ENCODE data around the gene RET. TPM values are rescaled to one million over a fixed set of nuclear protein-coding genes. Genes with fewer than 3 reads are reported as not detected.

RET gene
- total RNA-seq, 1 experiment from 2014 or later, result not detected

GRCh38 chr10:43128331-43128730, 51.5 kb downstream of the RET start:
- Mint-ChIP-seq H3K4me3 (ENCODE audit: unreplicated experiment) (no peak overlapping the region), H3K9me3 (ENCODE audit: unreplicated experiment) (no peaks in the 10 kb centered on the region), H3K4me1 (ENCODE audit: low read depth, unreplicated experiment) (no peaks in the 10 kb centered on the region), H3K27me3 (ENCODE audit: insufficient read depth, unreplicated experiment) (peaks cover 37% of the 10 kb centered on the region), H3K36me3 (ENCODE audit: insufficient read depth, unreplicated experiment) (no peaks in the 10 kb centered on the region), H3K27ac (ENCODE audit: unreplicated experiment) (no peak overlapping the region)
- Histone ChIP-seq H3K36me3 (ENCODE audit: control insufficient read depth, insufficient read depth, low read length) (no peaks in the 10 kb centered on the region), H3K9me3 (no peaks in the 10 kb centered on the region), H3K4me3 (ENCODE audit: low read depth, low read length) (no peak overlapping the region), H3K27me3 (replicated peaks; ENCODE audit: control insufficient read depth, insufficient read depth, low read length) (peaks cover 1% of the 10 kb centered on the region; the same call in 1 of the 2 replicates), H3K4me1 (no peaks in the 10 kb centered on the region)
- DNase-seq, result no peak
- POLR2A ChIA-PET, result no interaction called here
- CTCF ChIA-PET, result interaction anchor here (0.6 kb wide), 2 partner anchors 26 to 227 kb away, joined by 3 read pairs; no protein-coding TSS in a partner anchor
- intact Hi-C loops (cut with micrococcal nuclease; ENCODE audit: unreplicated experiment), result no loop called here
- no peak for TF ChIP-seq CTCF (IDR thresholded peaks at IDR 0.05; ENCODE audit: insufficient read depth in 1 of 2, low read depth in 1 of 2, low read length in 1 of 2, severe bottlenecking in 1 of 2, unreplicated experiment in 1 of 2)
- BruUV-seq (replicated peaks), result no TSS peak

- H3K27me3 ChIP-seq (replicated peaks; ENCODE audit: control insufficient read depth, insufficient read depth, low read length), result peaks cover 3% of the 10 kb centered on the region
- no peak overlapping the region for H3K4me3 ChIP-seq (ENCODE audit: low read depth, low read length)
- Mint-ChIP-seq H3K36me3 (ENCODE audit: insufficient read depth, unreplicated experiment) (no peaks in the 10 kb centered on the region), H3K4me1 (ENCODE audit: low read depth, unreplicated experiment) (no peaks in the 10 kb centered on the region), H3K27me3 (ENCODE audit: insufficient read depth, unreplicated experiment) (peaks cover 32% of the 10 kb centered on the region), H3K4me3 (ENCODE audit: unreplicated experiment) (no peak overlapping the region), H3K9me3 (ENCODE audit: unreplicated experiment) (no peaks in the 10 kb centered on the region), H3K27ac (ENCODE audit: unreplicated experiment) (no peak overlapping the region)
- no peak for DNase-seq
- CTCF ChIA-PET, result interaction anchor here (0.6 kb wide), 1 partner anchor 227 kb away, joined by 3 read pairs; no protein-coding TSS in a partner anchor
- intact Hi-C loops (cut with micrococcal nuclease; ENCODE audit: unreplicated experiment), result no loop called here
- H3K9me3 ChIP-seq, result no peaks in the 10 kb centered on the region
- no peak for TF ChIP-seq CTCF (IDR thresholded peaks at IDR 0.05; ENCODE audit: insufficient read depth in 1 of 2, low read depth in 1 of 2, low read length in 1 of 2, severe bottlenecking in 1 of 2, unreplicated experiment in 1 of 2)
- no peaks in the 10 kb centered on the region for H3K4me1 ChIP-seq
- no peaks in the 10 kb centered on the region for H3K36me3 ChIP-seq (ENCODE audit: control insufficient read depth, insufficient read depth, low read length)
- no TSS peak for BruUV-seq (replicated peaks)
- POLR2A ChIA-PET, result no interaction called here
Observed at GRCh38 chr10:43128958-43129706, 52.3 kb downstream of the RET start.

- no peaks in the 10 kb centered on the region for H3K9me3 ChIP-seq
- H3K4me1 ChIP-seq, result no peaks in the 10 kb centered on the region
- no peak overlapping the region for H3K27ac Mint-ChIP-seq (ENCODE audit: unreplicated experiment)
- no peak for DNase-seq
- TF ChIP-seq CTCF (IDR thresholded peaks at IDR 0.05; ENCODE audit: insufficient read depth in 1 of 2, low read depth in 1 of 2, low read length in 1 of 2, severe bottlenecking in 1 of 2, unreplicated experiment in 1 of 2), result no peak
- no peaks in the 10 kb centered on the region for H3K9me3 Mint-ChIP-seq (ENCODE audit: unreplicated experiment)
- no peak overlapping the region for H3K4me3 ChIP-seq (ENCODE audit: low read depth, low read length)
- H3K4me1 Mint-ChIP-seq (ENCODE audit: low read depth, unreplicated experiment), result no peaks in the 10 kb centered on the region
- H3K36me3 Mint-ChIP-seq (ENCODE audit: insufficient read depth, unreplicated experiment), result no peaks in the 10 kb centered on the region
- no peak overlapping the region for H3K4me3 Mint-ChIP-seq (ENCODE audit: unreplicated experiment)
- H3K27me3 Mint-ChIP-seq (ENCODE audit: insufficient read depth, unreplicated experiment), result peaks cover 24% of the 10 kb centered on the region
- POLR2A ChIA-PET, result no interaction called here
- intact Hi-C loops (cut with micrococcal nuclease; ENCODE audit: unreplicated experiment), result no loop called here
- H3K27me3 ChIP-seq (replicated peaks; ENCODE audit: control insufficient read depth, insufficient read depth, low read length), result peaks cover 3% of the 10 kb centered on the region
- BruUV-seq (replicated peaks), result no TSS peak
- H3K36me3 ChIP-seq (ENCODE audit: control insufficient read depth, insufficient read depth, low read length), result no peaks in the 10 kb centered on the region
- CTCF ChIA-PET, result no interaction called here
Observed at GRCh38 chr10:43130770-43131171, 53.9 kb downstream of the RET start.
